GM12874 (cell line): ENCODE measurements around the gene PXK.

Source experiments
- TF ChIP-seq, protein P1 (sequence below): IDR thresholded peaks from 2 replicates; pipeline ENCODE4 v1.5.1; 2011; ENCODE audit warnings: low read depth, mild to moderate bottlenecking, control low read depth, low read length, moderate library complexity; ENCODE audit not compliant: insufficient read depth

PXK gene

DNA sequence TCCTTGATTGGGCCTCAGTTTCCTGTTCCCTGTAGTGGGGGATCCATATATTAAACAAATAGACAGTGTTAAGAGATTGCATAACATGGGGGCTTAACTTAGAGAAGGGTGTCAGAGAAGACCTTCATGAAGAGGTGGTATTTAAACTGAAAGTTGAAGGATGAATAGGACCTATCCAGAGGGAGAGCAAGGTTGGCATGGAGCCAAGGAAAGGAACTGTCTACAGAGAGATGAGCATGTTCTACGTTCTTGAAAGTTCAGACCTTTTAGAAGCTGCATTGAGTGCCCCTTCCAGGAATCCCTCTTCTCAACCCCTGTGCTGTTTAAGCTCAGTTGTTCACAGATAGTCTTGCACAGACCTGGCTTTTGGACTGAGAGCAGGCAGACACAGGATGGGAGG, 24.0 kb upstream of the PXK start:
- TF ChIP-seq, protein P1, sequence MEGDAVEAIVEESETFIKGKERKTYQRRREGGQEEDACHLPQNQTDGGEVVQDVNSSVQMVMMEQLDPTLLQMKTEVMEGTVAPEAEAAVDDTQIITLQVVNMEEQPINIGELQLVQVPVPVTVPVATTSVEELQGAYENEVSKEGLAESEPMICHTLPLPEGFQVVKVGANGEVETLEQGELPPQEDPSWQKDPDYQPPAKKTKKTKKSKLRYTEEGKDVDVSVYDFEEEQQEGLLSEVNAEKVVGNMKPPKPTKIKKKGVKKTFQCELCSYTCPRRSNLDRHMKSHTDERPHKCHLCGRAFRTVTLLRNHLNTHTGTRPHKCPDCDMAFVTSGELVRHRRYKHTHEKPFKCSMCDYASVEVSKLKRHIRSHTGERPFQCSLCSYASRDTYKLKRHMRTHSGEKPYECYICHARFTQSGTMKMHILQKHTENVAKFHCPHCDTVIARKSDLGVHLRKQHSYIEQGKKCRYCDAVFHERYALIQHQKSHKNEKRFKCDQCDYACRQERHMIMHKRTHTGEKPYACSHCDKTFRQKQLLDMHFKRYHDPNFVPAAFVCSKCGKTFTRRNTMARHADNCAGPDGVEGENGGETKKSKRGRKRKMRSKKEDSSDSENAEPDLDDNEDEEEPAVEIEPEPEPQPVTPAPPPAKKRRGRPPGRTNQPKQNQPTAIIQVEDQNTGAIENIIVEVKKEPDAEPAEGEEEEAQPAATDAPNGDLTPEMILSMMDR: no peak

DNA sequence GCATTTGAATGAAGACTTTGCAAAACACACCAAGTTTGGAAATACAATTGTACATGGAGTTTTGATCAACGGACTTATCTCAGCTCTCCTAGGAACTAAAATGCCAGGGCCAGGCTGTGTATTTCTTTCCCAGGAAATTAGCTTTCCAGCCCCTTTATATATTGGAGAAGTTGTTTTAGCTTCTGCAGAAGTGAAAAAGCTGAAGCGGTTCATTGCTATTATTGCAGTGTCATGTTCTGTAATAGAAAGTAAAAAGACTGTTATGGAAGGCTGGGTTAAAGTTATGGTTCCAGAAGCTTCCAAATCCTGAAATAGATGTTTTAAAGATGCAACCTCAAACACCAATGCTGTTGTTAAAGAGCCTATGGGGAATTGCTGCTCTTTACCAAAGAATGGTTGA, 14.9 kb upstream of the PXK start:
- TF ChIP-seq, protein P1: no peak

DNA sequence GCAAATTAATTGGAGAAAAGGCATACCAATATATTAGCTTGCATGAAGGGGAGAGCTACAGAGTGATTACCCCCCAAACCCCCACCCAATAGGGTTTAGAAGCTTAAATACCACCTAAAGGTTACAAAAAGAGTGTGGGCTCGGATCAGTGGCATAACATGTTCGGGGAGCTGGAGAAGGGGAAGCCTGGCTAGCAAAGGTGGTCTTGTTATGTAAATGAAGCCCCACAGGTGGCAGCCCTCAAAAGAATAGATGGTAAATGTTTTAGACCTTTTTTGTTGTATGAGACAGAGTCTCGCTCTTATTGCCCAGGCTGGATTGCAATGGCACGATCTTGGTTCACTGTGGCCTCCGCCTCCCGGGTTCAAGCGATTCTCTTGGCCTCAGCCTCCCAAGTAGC, 10.9 kb upstream of the PXK start:
- TF ChIP-seq, protein P1: no peak

DNA sequence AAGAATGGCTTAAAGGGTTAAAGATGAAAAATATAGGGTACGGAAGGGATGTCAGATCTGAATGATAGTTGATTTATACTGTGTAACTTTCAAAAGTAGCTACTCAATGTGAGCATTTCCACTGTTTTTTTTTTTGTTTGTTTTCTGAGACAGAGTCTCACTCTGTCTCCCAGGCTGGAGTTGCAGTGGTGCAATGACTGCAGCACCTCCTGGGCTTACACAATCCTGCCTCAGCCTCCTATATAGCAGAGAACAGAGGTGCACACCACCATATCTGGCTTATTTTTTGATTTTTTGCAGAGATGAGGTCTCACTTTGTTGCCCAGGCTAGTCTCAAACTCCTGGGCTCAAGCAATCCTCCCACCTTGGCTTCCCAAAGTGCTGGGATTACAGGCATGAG, 9.9 kb upstream of the PXK start:
- TF ChIP-seq, protein P1: no peak

DNA sequence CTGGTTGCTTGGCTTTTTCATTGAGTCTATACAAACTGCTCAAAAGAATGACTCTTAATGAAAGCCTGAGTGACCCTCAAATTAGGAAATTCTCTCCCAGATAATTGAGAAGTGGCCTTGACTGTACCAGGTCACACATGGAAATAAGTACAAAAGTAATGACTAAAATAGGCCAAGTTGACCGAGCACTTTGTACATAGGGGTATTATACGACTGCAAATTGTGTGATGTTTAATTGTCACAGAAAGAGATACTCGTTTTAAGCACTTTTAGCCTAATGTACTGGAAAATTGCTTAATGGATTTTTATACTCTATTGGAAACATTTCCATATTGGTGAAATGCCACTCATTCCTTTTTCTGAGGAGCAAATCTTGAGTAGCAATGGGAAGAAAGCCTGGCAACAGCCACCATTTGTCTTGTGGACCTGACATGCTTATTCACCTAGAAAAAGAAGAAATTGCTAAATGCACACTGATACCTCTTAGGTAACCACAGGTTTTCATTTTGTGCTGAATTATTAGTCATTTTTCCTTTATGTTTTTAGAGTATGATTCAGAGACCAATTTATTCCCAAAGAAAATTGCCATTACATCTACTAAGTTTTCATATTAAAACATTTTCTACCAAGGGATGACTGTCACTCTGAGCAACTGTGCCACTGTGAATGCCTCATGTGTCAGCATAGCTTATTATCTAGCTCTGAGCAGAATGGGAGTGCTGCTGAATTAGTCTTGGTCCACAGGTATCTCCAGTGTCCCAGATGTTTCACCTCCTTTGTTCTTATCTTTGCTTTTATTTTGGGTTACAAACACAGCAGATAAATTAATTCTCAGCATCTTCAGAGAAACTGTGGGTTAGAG, 8.9 kb upstream of the PXK start:
- TF ChIP-seq, protein P1: no peak

DNA sequence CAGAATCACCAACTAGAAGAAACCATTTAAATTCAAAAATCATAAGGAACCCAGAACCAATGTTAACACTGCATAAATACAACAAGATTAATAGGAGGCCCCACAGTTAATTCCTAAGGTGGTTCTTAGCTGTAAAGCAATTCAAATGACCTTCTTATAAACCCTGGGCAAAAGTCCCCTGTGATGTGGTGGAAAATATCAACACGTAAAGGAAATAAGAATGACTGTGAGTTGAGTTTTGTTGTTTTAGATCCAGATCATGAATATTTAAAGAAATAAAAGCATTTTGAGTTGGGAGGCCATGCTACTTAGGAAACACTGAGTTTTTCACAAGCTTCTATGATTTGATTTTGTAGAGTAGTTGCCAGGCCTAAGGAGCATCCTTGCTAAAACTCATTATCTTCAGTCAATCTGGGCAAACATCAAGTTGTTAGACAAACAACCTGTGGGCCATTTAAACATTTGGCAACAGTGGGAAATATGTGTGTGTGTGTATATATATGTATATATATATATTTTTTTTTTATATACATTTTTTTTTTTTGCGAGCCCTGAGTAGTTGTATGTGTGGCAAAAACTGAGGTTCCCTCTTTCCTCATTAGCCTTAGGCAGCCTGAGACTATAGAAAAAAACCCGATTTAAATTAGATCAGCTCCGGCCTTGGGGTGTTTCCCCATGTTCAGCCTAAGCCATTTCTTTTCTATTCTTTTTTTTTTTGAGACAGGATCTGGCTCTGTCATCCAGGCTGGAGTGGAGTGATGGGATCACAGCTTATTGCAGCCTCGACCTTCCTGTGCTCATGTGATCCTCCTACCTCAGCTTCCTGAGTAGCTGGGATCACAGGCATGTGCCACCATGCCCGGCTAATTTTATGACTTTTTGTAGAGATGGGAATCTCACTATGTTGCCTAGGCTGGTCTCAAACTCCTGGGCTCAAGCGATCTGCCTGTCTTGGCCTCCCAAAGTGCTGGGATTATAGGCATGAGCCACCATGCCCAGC, 8.0 kb upstream of the PXK start:
- TF ChIP-seq, protein P1: no peak

DNA sequence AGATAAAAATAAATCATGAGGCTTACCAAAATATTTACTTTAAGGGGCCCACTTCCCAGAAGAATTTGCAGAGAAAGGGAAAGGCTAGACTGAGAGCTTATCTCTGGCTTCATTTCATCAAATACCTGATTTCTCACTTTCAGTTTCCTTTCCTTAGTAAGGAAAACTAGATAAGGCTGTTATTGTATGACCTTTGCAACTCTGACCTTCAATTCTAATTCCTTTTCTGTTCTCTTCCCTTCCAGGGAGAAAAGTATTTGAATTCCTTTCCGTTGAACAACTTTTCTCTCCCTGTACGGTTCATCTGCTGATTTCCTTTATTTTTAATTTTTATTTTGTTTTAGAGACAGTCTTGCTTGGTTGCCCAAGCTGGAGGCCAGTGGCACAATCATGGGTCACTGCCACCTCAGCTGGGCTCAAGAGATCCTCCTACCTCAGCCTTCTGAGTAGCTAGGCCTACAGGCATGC, 7.1 kb upstream of the PXK start:
- TF ChIP-seq, protein P1: no peak
